Right atrium auricular region (tissue), 2 donors: ENCODE measurements around the gene SSU72. TPM values are rescaled to one million over a fixed set of nuclear protein-coding genes. Genes with fewer than 3 reads are reported as not detected.
A peak's percentile ranks its signal among the peaks of the same experiment; 100 is the strongest.

Source experiments
- DNase-seq: peaks from one replicate; pipeline ENCODE4 v3.0.0-alpha.2; 2019; ENCODE audit warnings: low spot score
- H3K27ac ChIP-seq, 2 donors: fragments of 200-600 bp; sonication (generic); 1 replicate in 1 of 2; 2 replicates in 1 of 2; pipeline ENCODE4 v1.5.1; 2016 to 2019
- H3K27me3 ChIP-seq, 2 donors: fragments of 200-600 bp; sonication (generic); one replicate each; pipeline versions ENCODE4 v1.5.1 to v1.6.0; 2017 to 2019
- H3K36me3 ChIP-seq: fragments of 200-600 bp; sonication (generic); one replicate; pipeline ENCODE4 v1.5.1; 2016
- H3K4me1 ChIP-seq, 2 donors: fragments of 200-600 bp; sonication (generic); one replicate each; pipeline versions ENCODE4 v1.5.1 to v1.6.0; 2017 to 2019
- H3K4me3 ChIP-seq, 2 donors: fragments of 200-600 bp; sonication (generic); 1 replicate in 1 of 2; 2 replicates in 1 of 2; pipeline ENCODE4 v1.5.1; 2017 to 2019; ENCODE audit warnings: mild to moderate bottlenecking in 1 of 2, moderate library complexity in 1 of 2
- H3K9me3 ChIP-seq, 2 donors: fragments of 200-600 bp; sonication (generic); one replicate each; pipeline ENCODE4 v1.5.1; 2019
- total RNA-seq, 2 donors: library from RNA; depleted of rRNA; stranded (reverse); fragments of >200 nt; gene quantifications; one replicate each; pipeline ENCODE4 v1.1.0, GENCODE V29; 2016
- TF ChIP-seq, protein P1 (sequence below), 2 donors: fragments of 200-600 bp; sonication (generic); IDR thresholded peaks; one replicate each; pipeline ENCODE4 v1.5.1; 2019; ENCODE audit warnings: antibody characterized with exemption in 2 of 2

SSU72 gene
- total RNA-seq, 2 donors from 2014 or later, result 98.3 to 121 TPM

DNA sequence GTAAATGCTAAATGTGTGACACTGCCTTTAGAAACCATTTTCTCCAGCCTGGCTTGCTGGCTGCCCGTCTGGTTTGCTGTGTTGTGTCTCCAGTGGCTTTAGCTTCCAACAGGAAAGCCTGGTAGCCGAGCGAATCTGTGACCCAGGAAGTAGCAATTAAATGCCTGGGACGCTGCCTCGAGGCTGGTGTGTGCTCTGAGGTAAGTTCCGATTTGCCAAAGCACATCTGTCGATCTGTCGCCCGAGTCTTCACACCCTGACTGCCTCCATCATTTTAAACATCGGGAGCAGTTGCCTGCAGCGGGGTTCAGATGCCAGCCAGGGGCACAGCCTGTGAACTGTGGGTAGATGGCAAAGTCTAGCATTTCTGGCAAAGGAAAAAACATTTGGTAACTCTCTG lies 42.9 kb upstream of the SSU72 start:
- Histone ChIP-seq H3K4me1 (peaks cover 0 to 52% of the 10 kb centered on the region in 2 donors), H3K9me3 (no peaks in the 10 kb centered on the region), H3K36me3 (no peaks in the 10 kb centered on the region), H3K27me3 (no peaks in the 10 kb centered on the region), H3K27ac (no peak overlapping the region), H3K4me3 (no peak overlapping the region)
- DNase-seq, result no peak
- TF ChIP-seq, protein P1, sequence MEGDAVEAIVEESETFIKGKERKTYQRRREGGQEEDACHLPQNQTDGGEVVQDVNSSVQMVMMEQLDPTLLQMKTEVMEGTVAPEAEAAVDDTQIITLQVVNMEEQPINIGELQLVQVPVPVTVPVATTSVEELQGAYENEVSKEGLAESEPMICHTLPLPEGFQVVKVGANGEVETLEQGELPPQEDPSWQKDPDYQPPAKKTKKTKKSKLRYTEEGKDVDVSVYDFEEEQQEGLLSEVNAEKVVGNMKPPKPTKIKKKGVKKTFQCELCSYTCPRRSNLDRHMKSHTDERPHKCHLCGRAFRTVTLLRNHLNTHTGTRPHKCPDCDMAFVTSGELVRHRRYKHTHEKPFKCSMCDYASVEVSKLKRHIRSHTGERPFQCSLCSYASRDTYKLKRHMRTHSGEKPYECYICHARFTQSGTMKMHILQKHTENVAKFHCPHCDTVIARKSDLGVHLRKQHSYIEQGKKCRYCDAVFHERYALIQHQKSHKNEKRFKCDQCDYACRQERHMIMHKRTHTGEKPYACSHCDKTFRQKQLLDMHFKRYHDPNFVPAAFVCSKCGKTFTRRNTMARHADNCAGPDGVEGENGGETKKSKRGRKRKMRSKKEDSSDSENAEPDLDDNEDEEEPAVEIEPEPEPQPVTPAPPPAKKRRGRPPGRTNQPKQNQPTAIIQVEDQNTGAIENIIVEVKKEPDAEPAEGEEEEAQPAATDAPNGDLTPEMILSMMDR (IDR thresholded peaks at IDR 0.05), result no peak

DNA sequence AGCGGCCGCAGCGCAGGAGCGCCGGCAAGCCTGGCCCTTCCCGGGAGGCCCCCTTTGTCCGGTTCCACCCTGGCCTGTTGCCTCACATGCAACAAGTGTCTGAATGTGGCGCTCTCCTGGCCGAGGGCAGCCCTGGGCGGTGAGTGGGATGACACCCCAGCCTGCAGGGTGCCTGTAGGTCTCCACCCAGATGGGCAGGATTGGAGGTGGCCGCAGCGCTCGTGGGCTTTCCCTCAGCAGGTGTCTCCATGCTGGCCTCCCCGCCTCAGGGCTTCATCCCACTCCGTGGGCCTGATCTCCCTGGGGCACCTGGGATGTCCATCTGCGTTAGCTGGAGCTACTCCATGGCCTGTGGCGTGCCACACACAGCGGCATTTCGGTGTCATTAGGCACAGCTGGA lies 42.2 kb upstream of the SSU72 start:
- H3K36me3 ChIP-seq, result no peaks in the 10 kb centered on the region
- TF ChIP-seq, protein P1 (IDR thresholded peaks at IDR 0.05), result no peak
- no peaks in the 10 kb centered on the region for H3K9me3 ChIP-seq
- H3K27ac ChIP-seq, result peak overlapping the region in 1 of 2 donors; percentile 100
- H3K27me3 ChIP-seq, result no peaks in the 10 kb centered on the region
- peak overlapping the region; percentile 97 to 100 for H3K4me3 ChIP-seq
- peaks cover 0 to 52% of the 10 kb centered on the region in 2 donors for H3K4me1 ChIP-seq
- DNase-seq, result no peak

DNA sequence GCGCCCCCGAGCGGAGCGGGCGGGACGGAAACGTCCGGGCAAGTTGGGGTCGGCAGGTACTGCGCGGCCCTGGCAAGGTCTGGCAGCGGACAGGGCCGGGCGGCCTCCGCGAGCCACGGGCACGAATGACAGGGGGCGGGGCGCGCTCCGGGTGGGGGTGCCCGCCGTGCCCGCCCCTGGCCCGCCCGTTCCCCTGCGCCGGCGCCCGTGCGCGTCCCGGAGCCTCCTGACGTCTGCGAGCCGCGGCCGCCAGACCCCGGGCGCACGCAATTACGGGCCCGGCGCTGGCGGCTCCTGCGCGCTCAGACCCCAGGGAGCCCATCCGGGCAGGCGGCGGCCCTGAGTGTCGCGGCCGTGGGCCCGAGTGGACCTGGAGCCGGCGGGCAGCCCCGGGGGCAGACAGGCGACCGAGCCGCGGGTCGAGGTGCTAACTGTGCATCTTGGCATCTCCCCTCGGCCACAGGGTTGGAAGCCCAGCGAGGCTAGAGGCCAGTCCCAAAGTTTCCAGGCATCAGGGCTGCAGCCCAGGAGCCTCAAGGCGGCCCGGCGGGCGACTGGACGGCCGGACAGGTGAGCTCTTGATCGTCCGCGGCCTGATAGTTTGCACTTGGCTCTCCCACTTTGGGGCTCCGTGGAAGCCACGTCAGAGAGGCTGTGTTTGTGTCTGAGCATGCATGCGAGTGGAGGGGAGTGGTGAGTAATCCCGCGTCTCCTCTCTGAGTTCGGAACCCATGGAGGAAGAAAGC lies 41.6 kb upstream of the SSU72 start:
- peak overlapping the region; percentile 97 to 100 for H3K4me3 ChIP-seq
- H3K4me1 ChIP-seq, result peaks cover 0 to 54% of the 10 kb centered on the region in 2 donors
- no peaks in the 10 kb centered on the region for H3K9me3 ChIP-seq
- peak overlapping the region; percentile 100 for H3K27ac ChIP-seq
- H3K27me3 ChIP-seq, result no peaks in the 10 kb centered on the region
- TF ChIP-seq, protein P1 (IDR thresholded peaks at IDR 0.05), result no peak
- DNase-seq, result no peak
- H3K36me3 ChIP-seq, result no peaks in the 10 kb centered on the region

DNA sequence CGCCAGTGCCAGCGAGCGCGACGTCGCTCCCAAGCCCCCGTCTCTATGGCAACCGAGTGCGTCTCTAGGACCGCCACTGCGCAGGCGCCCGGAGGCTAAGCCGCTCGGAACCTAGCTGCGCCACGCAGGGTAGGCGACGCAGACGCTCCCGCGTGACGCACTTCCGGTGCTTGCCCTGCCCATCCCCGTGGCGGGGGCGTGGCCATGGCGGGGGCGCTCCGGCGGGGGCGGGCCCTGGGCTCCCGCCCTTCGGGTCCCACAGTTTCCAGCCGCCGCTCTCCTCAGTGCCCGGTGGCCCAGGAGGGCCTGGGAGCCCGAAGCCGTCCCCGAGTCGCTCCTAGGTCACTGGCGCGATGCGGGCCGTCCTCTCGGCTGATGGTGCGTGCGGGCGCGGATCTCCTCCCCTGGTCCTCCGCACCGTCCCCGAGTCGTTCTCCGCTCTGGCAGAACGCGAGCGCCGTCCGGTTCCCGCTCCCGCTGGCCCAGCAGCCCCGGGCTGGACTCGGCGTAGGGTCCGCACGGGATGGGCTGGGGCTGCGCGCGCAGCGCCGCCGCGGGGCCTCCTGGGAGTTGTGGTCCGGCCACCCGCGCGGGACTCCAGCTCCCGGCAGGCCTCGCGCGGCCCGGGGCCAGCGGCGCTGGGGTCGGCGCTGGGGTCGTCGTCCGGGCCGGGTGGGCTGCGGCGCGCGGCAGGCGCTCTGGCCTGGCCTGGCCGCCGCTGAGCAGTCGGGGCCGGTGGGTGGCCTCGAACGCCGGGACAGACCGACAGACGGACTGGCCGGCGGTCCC lies 40.8 kb upstream of the SSU72 start, which contains the start of gene MIB2:
MIB2 (plus strand) TSS at position 245 of the 789 bp plus-strand sequence. CDS start 7,953 bp downstream, outside the sequence.
- H3K4me3 ChIP-seq, result peak within 1 kb of the TSS; percentile 97 to 100
- peaks cover 0 to 50% of the 10 kb centered on the region in 2 donors for H3K4me1 ChIP-seq
- peak; percentile 96 for DNase-seq
- H3K9me3 ChIP-seq, result no peaks in the 10 kb centered on the region
- no peaks in the 10 kb centered on the region for H3K27me3 ChIP-seq
- TF ChIP-seq, protein P1 (IDR thresholded peaks at IDR 0.05), result no peak
- no peaks in the 10 kb centered on the region for H3K36me3 ChIP-seq
- H3K27ac ChIP-seq, result peak within 1 kb of the TSS; percentile 100

DNA sequence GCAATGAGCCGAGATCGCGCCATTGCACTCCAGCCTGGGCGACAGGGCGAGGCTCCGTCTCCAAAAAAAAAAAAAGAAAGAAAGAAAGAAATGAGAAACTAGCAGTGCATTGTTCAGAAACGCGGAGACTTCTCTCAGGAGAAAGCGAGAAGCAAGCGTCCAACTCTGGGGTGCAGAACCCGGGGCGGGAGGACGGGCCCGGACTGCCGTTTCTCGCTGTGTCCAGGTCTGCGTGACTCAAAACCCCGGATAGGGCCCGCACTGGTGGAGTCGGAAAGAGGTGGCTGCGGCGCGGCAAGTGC lies 40.2 kb upstream of the SSU72 start:
- H3K27ac ChIP-seq, result peak overlapping the region; percentile 100
- TF ChIP-seq, protein P1 (IDR thresholded peaks at IDR 0.05), result no peak
- peak overlapping the region; percentile 97 to 100 for H3K4me3 ChIP-seq

More for the DNA sequence above, 40.2 kb upstream of the SSU72 start:
- no peaks in the 10 kb centered on the region for H3K27me3 ChIP-seq
- DNase-seq, result no peak
- no peaks in the 10 kb centered on the region for H3K36me3 ChIP-seq
- peaks cover 0 to 45% of the 10 kb centered on the region in 2 donors for H3K4me1 ChIP-seq
- H3K9me3 ChIP-seq, result no peaks in the 10 kb centered on the region
